Measurements from ENCODE around the gene SCAANT1.

Gene SCAANT1

DNA sequence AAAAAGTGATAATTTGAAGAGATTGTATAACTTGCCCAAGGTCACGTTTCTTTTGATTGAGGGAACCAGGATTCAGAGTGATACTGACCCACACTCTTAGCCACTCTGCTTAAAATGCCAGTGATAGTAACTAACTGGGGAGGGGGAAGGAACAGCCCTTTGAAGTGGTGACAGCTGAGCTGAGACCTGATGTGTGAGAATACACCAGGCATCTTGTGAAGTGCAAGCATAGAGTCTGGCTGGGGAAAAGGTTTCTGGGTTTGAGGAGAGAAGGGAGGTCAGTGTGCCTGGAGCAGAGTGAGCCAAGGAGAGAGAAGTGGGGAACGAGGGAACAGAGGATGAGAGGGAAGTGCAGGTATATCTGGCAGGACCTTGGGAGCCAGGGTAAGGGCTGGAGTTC is 35.4 kb upstream of the SCAANT1 start:
- TF ChIP-seq, protein P1, sequence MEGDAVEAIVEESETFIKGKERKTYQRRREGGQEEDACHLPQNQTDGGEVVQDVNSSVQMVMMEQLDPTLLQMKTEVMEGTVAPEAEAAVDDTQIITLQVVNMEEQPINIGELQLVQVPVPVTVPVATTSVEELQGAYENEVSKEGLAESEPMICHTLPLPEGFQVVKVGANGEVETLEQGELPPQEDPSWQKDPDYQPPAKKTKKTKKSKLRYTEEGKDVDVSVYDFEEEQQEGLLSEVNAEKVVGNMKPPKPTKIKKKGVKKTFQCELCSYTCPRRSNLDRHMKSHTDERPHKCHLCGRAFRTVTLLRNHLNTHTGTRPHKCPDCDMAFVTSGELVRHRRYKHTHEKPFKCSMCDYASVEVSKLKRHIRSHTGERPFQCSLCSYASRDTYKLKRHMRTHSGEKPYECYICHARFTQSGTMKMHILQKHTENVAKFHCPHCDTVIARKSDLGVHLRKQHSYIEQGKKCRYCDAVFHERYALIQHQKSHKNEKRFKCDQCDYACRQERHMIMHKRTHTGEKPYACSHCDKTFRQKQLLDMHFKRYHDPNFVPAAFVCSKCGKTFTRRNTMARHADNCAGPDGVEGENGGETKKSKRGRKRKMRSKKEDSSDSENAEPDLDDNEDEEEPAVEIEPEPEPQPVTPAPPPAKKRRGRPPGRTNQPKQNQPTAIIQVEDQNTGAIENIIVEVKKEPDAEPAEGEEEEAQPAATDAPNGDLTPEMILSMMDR (IDR thresholded peaks at IDR 0.05; ENCODE audit: control extremely low read depth, extremely low read depth, low read depth, missing control alignments) = no peak
- no peak for DNase-seq (ENCODE audit: extremely low spot score)
- CTCF ChIA-PET = interaction anchor here (1.2 to 5.9 kb wide), 5 partner anchors 10 to 19 kb away, joined by 3 to 37 read pairs (median 4); no protein-coding TSS in a partner anchor
- POLR2A ChIA-PET = no interaction called here

DNA sequence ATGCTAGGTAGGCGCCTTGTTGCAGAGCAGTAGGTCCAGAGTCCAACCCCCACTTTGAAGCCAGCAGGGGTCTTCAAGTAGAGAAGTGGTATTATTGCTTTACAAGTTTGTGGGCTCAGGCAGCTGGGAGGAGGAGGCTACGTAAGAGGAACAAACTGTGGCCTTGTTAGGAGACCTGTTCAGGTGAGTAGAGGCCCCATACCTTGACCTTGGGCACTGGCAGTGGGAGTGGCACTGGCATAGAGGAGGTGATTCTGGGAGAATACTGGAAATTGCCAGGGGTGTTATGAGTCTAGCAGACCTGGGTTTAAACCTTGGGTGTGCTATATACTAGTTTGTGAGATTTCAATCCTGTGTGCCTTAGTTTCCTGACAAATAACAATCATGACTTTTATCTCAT is 34.6 kb upstream of the SCAANT1 start:
- no peak for DNase-seq (ENCODE audit: extremely low spot score)
- TF ChIP-seq, protein P1 (IDR thresholded peaks at IDR 0.05; ENCODE audit: control extremely low read depth, extremely low read depth, low read depth, missing control alignments) = no peak
- CTCF ChIA-PET = interaction anchor here (1.5 to 5.9 kb wide), 3 partner anchors 11 to 15 kb away, joined by 4 to 37 read pairs (median 15); no protein-coding TSS in a partner anchor
- POLR2A ChIA-PET = no interaction called here

DNA sequence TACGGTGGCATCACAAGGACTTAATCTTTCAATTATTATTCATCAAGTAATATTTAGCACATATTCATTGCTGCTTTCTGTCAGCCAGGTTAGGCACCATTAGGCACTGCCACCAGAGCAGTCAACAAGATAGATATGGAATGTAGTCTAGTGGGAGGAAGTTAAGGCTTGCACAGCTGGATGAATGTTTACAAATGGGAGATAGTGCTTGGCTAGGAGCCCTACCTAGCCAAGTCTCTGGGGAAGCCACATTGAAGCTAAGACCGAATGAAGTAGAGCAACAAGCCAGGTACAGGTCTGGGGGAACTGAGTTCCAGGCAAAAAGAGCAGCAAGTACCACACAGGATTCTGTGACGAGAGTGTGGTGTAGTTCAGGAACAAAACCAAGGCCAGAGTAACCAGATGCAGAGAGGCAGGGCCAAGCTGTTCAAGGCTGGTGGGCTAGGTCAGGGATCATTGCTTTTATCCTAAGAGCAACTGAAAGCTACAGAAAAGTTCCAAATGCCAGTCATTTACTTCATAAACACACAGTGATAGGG is 33.4 kb upstream of the SCAANT1 start:
- CTCF ChIA-PET = interaction anchor here (0.8 to 5.9 kb wide), 3 partner anchors 12 to 51 kb away, joined by 3 to 37 read pairs (median 15); no protein-coding TSS in a partner anchor
- DNase-seq (ENCODE audit: extremely low spot score) = no peak
- TF ChIP-seq, protein P1 (IDR thresholded peaks at IDR 0.05; ENCODE audit: control extremely low read depth, extremely low read depth, low read depth, missing control alignments) = no peak
- POLR2A ChIA-PET = no interaction called here

DNA sequence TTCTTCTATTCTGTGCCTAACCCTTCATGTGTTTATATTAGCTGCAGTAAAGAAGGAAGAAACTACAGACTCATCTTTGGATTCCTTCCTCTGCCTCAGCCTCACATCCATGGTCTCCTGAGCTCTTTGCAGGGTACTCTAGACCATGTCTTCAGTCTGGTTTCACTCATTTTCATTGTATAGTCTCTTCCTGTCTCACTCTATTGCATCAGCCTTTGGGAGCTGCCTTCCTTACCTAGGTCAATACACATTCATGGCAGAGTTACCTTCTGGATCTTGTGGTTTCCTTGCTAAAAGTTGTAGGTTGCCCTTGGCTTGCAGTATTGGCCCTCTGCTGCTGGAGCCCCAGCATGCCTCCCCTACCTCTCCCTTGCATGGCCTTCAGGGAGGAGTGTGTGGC is 31.5 kb upstream of the SCAANT1 start:
- POLR2A ChIA-PET = no interaction called here
- DNase-seq (ENCODE audit: extremely low spot score) = no peak
- TF ChIP-seq, protein P1 (IDR thresholded peaks at IDR 0.05; ENCODE audit: control extremely low read depth, extremely low read depth, low read depth, missing control alignments) = no peak
- CTCF ChIA-PET = interaction anchor here (0.8 to 5.9 kb wide), 6 partner anchors 10 to 24 kb away, joined by 3 to 37 read pairs (median 4); no protein-coding TSS in a partner anchor

DNA sequence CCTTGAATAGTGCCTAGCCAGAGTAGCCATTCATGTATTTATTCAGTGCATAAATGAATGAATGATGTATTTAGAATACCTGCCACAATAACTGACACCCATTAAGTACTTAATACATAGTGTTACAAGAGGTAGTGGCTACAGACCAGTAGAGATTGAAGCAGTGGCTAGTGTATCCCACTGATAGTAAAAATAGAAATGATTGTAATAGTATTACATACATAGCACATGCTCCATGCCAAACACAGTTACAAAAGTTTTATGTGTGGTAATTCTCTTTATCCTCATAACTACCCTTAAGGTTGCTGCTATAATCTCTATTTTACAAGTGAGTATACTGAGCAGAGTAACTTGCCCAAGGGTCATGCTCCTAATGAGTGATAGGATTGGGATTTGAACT is 30.3 kb upstream of the SCAANT1 start:
- no peak for DNase-seq (ENCODE audit: extremely low spot score)
- TF ChIP-seq, protein P1 (IDR thresholded peaks at IDR 0.05; ENCODE audit: control extremely low read depth, extremely low read depth, low read depth, missing control alignments) = no peak
- CTCF ChIA-PET = interaction anchor here (1.3 to 3.0 kb wide), 2 partner anchors 14 to 25 kb away, joined by 3 to 13 read pairs; no protein-coding TSS in a partner anchor
- POLR2A ChIA-PET = no interaction called here

DNA sequence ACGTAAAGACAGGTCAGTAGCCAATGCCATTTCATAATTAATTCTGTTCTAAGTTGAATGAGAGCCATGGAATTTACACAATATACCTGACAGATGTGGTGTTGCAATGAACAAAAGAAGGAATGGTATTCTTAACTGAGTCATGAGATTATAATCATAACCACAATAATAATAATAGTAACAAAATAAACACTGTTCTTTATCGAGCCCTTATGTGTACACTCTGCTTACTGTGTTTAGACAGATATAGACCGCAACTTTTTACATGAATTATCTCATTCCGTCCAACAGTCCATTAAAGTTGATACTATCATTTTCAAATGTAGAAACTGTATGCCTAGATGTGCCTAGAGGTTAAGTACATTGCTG is 28.2 kb upstream of the SCAANT1 start:
- TF ChIP-seq, protein P1 (IDR thresholded peaks at IDR 0.05; ENCODE audit: control extremely low read depth, extremely low read depth, low read depth, missing control alignments) = no peak
- POLR2A ChIA-PET = no interaction called here
- CTCF ChIA-PET = interaction anchor here (1.5 kb wide), 1 partner anchor 17 kb away, joined by 4 read pairs; no protein-coding TSS in a partner anchor
- no peak for DNase-seq (ENCODE audit: extremely low spot score)
